Aorta (tissue), 5 donors: ENCODE results near the gene CCR8. TPM values are rescaled to one million over a fixed set of nuclear protein-coding genes. Genes with fewer than 3 reads are reported as not detected.

Source experiments
- ATAC-seq: fragments of 200-7000 bp; cut with Tn5 transposase; one replicate; pipeline ENCODE4 v1.9.1; 2022; ENCODE audit warnings: moderate library complexity; ENCODE audit not compliant: low FRiP score
- DNase-seq, 2 donors: peaks; one replicate each; pipeline ENCODE4 v3.0.0-alpha.2; 2020
- H3K27ac ChIP-seq, 2 donors: one replicate each; pipeline ENCODE4 v1.5.1; 2013; ENCODE audit warnings: low read length in 2 of 2, mild to moderate bottlenecking in 2 of 2, moderate library complexity in 2 of 2, control low read depth in 1 of 2, inconsistent platforms in 1 of 2, low read depth in 1 of 2
- H3K27me3 ChIP-seq, 2 donors: one replicate each; pipeline ENCODE4 v1.6.1; 2013; ENCODE audit warnings: control low read depth in 1 of 2, low read length in 1 of 2, mild to moderate bottlenecking in 1 of 2, moderate library complexity in 1 of 2; ENCODE audit not compliant: insufficient read depth in 2 of 2, control insufficient read depth in 1 of 2
- H3K36me3 ChIP-seq, 2 donors: one replicate each; pipeline ENCODE4 v1.6.1; 2013; ENCODE audit warnings: control low read depth in 1 of 2, low read length in 1 of 2, mild to moderate bottlenecking in 1 of 2; ENCODE audit not compliant: insufficient read depth in 2 of 2, control insufficient read depth in 1 of 2
- H3K4me1 ChIP-seq, 2 donors: one replicate each; pipeline ENCODE4 v1.6.1; 2013; ENCODE audit warnings: low read length in 2 of 2, control low read depth in 1 of 2, mild to moderate bottlenecking in 1 of 2, moderate library complexity in 1 of 2; ENCODE audit not compliant: insufficient read depth in 2 of 2, control insufficient read depth in 1 of 2
- H3K4me3 ChIP-seq, 2 donors: one replicate each; pipeline ENCODE4 v1.5.1; 2013; ENCODE audit warnings: low read length in 2 of 2, control low read depth in 1 of 2, mild to moderate bottlenecking in 1 of 2
- H3K9me3 ChIP-seq: one replicate; pipeline ENCODE4 v1.6.1; 2013; ENCODE audit warnings: mild to moderate bottlenecking, low read length; ENCODE audit not compliant: control insufficient read depth
- WGBS, 2 donors: extraction: QIAGEN DNeasy Blood & Tissue Kit; methylation state at CpG; one replicate each; pipeline ENCODE4 v1.1.7; 2013; 5-methylcytosine and 5-hydroxymethylcytosine counted together
- intact Hi-C, 2 donors: fragments of 100-400 bp; cut with DNase I; formaldehyde crosslinking; loops; one replicate each; pipeline versions ENCODE4 v1.14.2 to v1.15.0; 2022
- long read RNA-seq, 2 donors: library from polyadenylated mRNA; unstranded; transcript quantifications; one replicate each; pipeline ENCODE4 v2.0.0, GENCODE V29; 2020 to 2021
- polyA plus RNA-seq, 2 donors: library from polyadenylated mRNA; stranded (reverse); fragments of 200-250 nt; gene quantifications; one replicate each; pipeline ENCODE4 v1.2.3, GENCODE V29; 2013
- total RNA-seq, 2 donors: library from RNA; stranded (reverse); fragmentation: NEBNext Ultra II Directional; extraction: Animal tissue kit (Norgen Biotek cat#: 25700); gene quantifications; one replicate each; pipeline ENCODE4 v1.2.1, GENCODE V29; 2021
- donor health status: healthy with polysubstance abuse.
- donor health status: Bipolar disorder and iron deficiency.
- donor health status: DM: no; HTN: no; CAD: no.
- donor health status: DM: no; HTN: no; CAD: no.
- donor health status: DM: yes; HTN: yes; CAD: no.

Gene CCR8
- total RNA-seq (not detected), polyA plus RNA-seq (not detected)
- long read RNA-seq, donor 1: 0 reads
- long read RNA-seq, donor 2: 0 reads

GRCh38 chr3:39329493-39329892 is at the start of gene CCR8:
CCR8 (plus strand) TSS chr3:39329709; CDS start chr3:39332332, 2,623 bp downstream.
- no peak for ATAC-seq

GRCh38 chr3:39279745-39280517 is 49.6 kb upstream of the CCR8 start, which contains the start of gene CX3CR1:
CX3CR1 (minus strand) TSS chr3:39280036; CDS start chr3:39266509, 13,527 bp downstream.
- intact Hi-C loops: no loop called here
- Histone ChIP-seq H3K4me1 (no peaks in the 10 kb centered on the region), H3K36me3 (no peaks in the 10 kb centered on the region), H3K27ac (no peak within 1 kb of the TSS), H3K27me3 (no peaks in the 10 kb centered on the region), H3K9me3 (no peaks in the 10 kb centered on the region), H3K4me3 (no peak within 1 kb of the TSS)
- DNase-seq (no peak), ATAC-seq (no peak)
- 54 to 58% methylated on average over 5 of the region's 5 CpGs for WGBS, 2 donors

More at GRCh38 chr3:39329493-39329892, at the start of gene CCR8:
- Histone ChIP-seq H3K4me1 (no peaks in the 10 kb centered on the region), H3K27me3 (no peaks in the 10 kb centered on the region), H3K4me3 (no peak within 1 kb of the TSS), H3K9me3 (no peaks in the 10 kb centered on the region), H3K36me3 (no peaks in the 10 kb centered on the region), H3K27ac (no peak within 1 kb of the TSS)
- WGBS, 2 donors: 38 to 42% methylated on average over 1 of the region's 1 CpG
- intact Hi-C loops: no loop called here
- DNase-seq: no peak

GRCh38 chr3:39280571-39280970 is 48.9 kb upstream of the CCR8 start:
- no peaks in the 10 kb centered on the region for H3K4me1 ChIP-seq
- H3K4me3 ChIP-seq: no peak overlapping the region
- H3K36me3 ChIP-seq: no peaks in the 10 kb centered on the region
- H3K27ac ChIP-seq: no peak overlapping the region
- H3K9me3 ChIP-seq: no peaks in the 10 kb centered on the region
- intact Hi-C loops: no loop called here
- H3K27me3 ChIP-seq: no peaks in the 10 kb centered on the region
- no peak for DNase-seq
- ATAC-seq: no peak
- 94 to 96% methylated on average over 5 of the region's 5 CpGs for WGBS, 2 donors

- intact Hi-C loops: no loop called here
- no peaks in the 10 kb centered on the region for H3K36me3 ChIP-seq
- H3K4me3 ChIP-seq: no peak overlapping the region
- no peak overlapping the region for H3K27ac ChIP-seq
- H3K9me3 ChIP-seq: no peaks in the 10 kb centered on the region
- H3K4me1 ChIP-seq: no peaks in the 10 kb centered on the region
- 81 to 83% methylated on average over 9 of the region's 9 CpGs for WGBS, 2 donors
- no peaks in the 10 kb centered on the region for H3K27me3 ChIP-seq
- ATAC-seq (no peak), DNase-seq (peak in 1 of 2 donors; percentile 55)
Measured at GRCh38 chr3:39281533-39281932, 48.0 kb upstream of the CCR8 start.

GRCh38 chr3:39282057-39282456 is 47.5 kb upstream of the CCR8 start:
- H3K27me3 ChIP-seq: no peaks in the 10 kb centered on the region
- no peaks in the 10 kb centered on the region for H3K9me3 ChIP-seq
- DNase-seq (no peak), ATAC-seq (peak; percentile 40)
- intact Hi-C loops: no loop called here
- 76 to 77% methylated on average over 6 of the region's 6 CpGs for WGBS, 2 donors
- no peak overlapping the region for H3K4me3 ChIP-seq
- H3K4me1 ChIP-seq: no peaks in the 10 kb centered on the region
- H3K27ac ChIP-seq: no peak overlapping the region
- no peaks in the 10 kb centered on the region for H3K36me3 ChIP-seq

- H3K36me3 ChIP-seq: no peaks in the 10 kb centered on the region
- no peak overlapping the region for H3K4me3 ChIP-seq
- no peaks in the 10 kb centered on the region for H3K4me1 ChIP-seq
- DNase-seq: no peak
- no peaks in the 10 kb centered on the region for H3K9me3 ChIP-seq
- intact Hi-C loops: no loop called here
- no peak for ATAC-seq
- 77 to 81% methylated on average over 5 of the region's 5 CpGs for WGBS, 2 donors
- H3K27ac ChIP-seq: no peak overlapping the region
- no peaks in the 10 kb centered on the region for H3K27me3 ChIP-seq
Measured at GRCh38 chr3:39284457-39284881, 45.0 kb upstream of the CCR8 start.

- DNase-seq (no peak), ATAC-seq (no peak)
- Histone ChIP-seq H3K9me3 (no peaks in the 10 kb centered on the region), H3K27me3 (no peaks in the 10 kb centered on the region), H3K4me1 (no peaks in the 10 kb centered on the region), H3K4me3 (no peak overlapping the region), H3K36me3 (no peaks in the 10 kb centered on the region), H3K27ac (no peak overlapping the region)
- intact Hi-C loops: loop anchor here in 1 of 2 donors (5.0 kb wide), 2 partner anchors 93 to 178 kb away; partner anchors contain the start of genes GORASP1, TTC21A and XIRP1
Measured at GRCh38 chr3:39285332-39285731, 44.2 kb upstream of the CCR8 start.

- Histone ChIP-seq H3K27me3 (no peaks in the 10 kb centered on the region), H3K9me3 (no peaks in the 10 kb centered on the region), H3K36me3 (no peaks in the 10 kb centered on the region), H3K27ac (no peak overlapping the region), H3K4me3 (no peak overlapping the region), H3K4me1 (no peaks in the 10 kb centered on the region)
- intact Hi-C loops: loop anchor here in 1 of 2 donors (5.0 kb wide), 2 partner anchors 94 to 179 kb away; partner anchors contain the start of genes GORASP1, TTC21A and XIRP1
- 82 to 85% methylated on average over 3 of the region's 3 CpGs for WGBS, 2 donors
- ATAC-seq (no peak), DNase-seq (no peak)
Measured at GRCh38 chr3:39286771-39287170, 42.7 kb upstream of the CCR8 start.
